OCI-LY7 (cell line): ENCODE data around the gene TPH2.

ENCODE experiments used
- CTCF ChIP-seq: fragments of 200-600 bp; sonication (generic); conservative IDR thresholded peaks from 2 replicates; pipeline ENCODE4 v1.5.1; 2014; ENCODE audit warnings: mild to moderate bottlenecking, antibody characterized with exemption, low read length, moderate library complexity, mixed read lengths
- EZH2phosphoT487 ChIP-seq: fragments of 200-600 bp; sonication (generic); IDR thresholded peaks from 2 replicates; pipeline ENCODE4 v1.6.1; 2018; ENCODE audit warnings: low read depth, borderline replicate concordance, mild to moderate bottlenecking, mixed run types, antibody characterized with exemption, low read length, moderate library complexity, mixed read lengths

DNA sequence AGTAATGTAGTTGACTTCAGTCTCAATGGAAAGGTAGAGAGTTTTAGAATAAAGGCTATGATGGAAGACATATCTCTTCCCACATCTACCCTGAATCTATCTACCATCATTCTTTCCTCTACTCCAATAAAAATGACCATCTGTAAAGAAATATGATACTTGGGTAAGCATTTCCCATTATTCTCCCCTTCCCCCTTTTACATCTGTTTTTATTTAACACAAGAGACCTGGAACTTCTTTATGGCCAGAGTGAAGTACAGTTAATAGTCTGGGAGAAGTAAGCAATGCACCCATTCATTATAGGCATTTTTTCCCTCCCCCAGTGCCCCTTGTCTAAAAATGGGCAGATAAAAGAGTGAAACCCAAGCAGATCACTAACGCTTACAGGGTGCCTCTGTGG, 6.5 kb downstream of the TPH2 start:
- TF ChIP-seq CTCF (no peak), EZH2phosphoT487 (no peak)
